WTC11 (cell line): ENCODE results near the gene BCAM. TPM values are rescaled to one million over a fixed set of nuclear protein-coding genes. Genes with fewer than 3 reads are reported as not detected.

ENCODE experiments used
- ATAC-seq: fragments of 200-7000 bp; cut with Tn5 transposase; 2 replicates; pipeline ENCODE4 v1.10.0; 2021; ENCODE audit warnings: mild to moderate bottlenecking, moderate library complexity
- CTCF ChIA-PET: fragments of 300-600 bp; sonication (Branson Sonifier 250); formaldehyde crosslinking; loops from one replicate; lab custom pipeline; 2021; ENCODE audit warnings: antibody characterized with exemption; lab: Charles Lee
- POLR2A ChIA-PET: fragments of 350-600 bp; sonication (Branson Sonifier 250); formaldehyde crosslinking; loops from one replicate; lab custom pipeline; 2021; ENCODE audit warnings: antibody characterized with exemption; lab: Charles Lee
- DNase-seq: peaks from one replicate; pipeline ENCODE4 v3.0.0; 2021; ENCODE audit warnings: low spot score
- H3K27ac Mint-ChIP-seq: 2 replicates; pipeline ENCODE4 v1.8.0; 2021; ENCODE audit warnings: mixed read lengths
- H3K27me3 Mint-ChIP-seq: 2 replicates; pipeline ENCODE4 v1.8.0; 2021; ENCODE audit warnings: low read depth, mild to moderate bottlenecking, moderate library complexity, mixed read lengths
- H3K36me3 Mint-ChIP-seq: 2 replicates; pipeline ENCODE4 v1.8.0; 2021; ENCODE audit warnings: mixed read lengths
- H3K4me1 Mint-ChIP-seq: 2 replicates; pipeline ENCODE4 v1.8.0; 2022; ENCODE audit warnings: mixed read lengths
- H3K4me3 Mint-ChIP-seq: 2 replicates; pipeline ENCODE4 v1.8.0; 2021; ENCODE audit warnings: mild to moderate bottlenecking, moderate library complexity, mixed read lengths
- H3K9me3 Mint-ChIP-seq: 2 replicates; pipeline ENCODE4 v1.8.0; 2021; ENCODE audit warnings: mixed read lengths
- AR ChIP-seq: fragments of 250-450 bp; sonication (Bioruptor Pico); IDR thresholded peaks from 2 replicates; pipeline ENCODE4 v1.9.0; 2021; ENCODE audit warnings: mild to moderate bottlenecking
- ATF2 ChIP-seq: sonication (generic); formaldehyde crosslinking; IDR thresholded peaks from 2 replicates; pipeline ENCODE4 v1.8.1; 2022; ENCODE audit warnings: low read depth, missing genetic modification reagents, borderline replicate concordance
- CTCF ChIP-seq: fragments of 200-600 bp; IDR thresholded peaks from 2 replicates; pipeline ENCODE4 v1.8.0; 2022; ENCODE audit warnings: antibody characterized with exemption
- GTF2I ChIP-seq: fragments of 250-450 bp; sonication (Bioruptor Pico); conservative IDR thresholded peaks from 2 replicates; pipeline ENCODE4 v1.4.0; 2021; ENCODE audit warnings: mild to moderate bottlenecking
- IRF2 ChIP-seq: sonication (generic); formaldehyde crosslinking; IDR thresholded peaks from 2 replicates; pipeline ENCODE4 v1.8.0; 2022; ENCODE audit warnings: low read depth, missing genetic modification reagents, borderline replicate concordance
- JAZF1 ChIP-seq: fragments of 250-450 bp; sonication (Bioruptor Pico); IDR thresholded peaks from 2 replicates; pipeline ENCODE4 v1.9.0; 2021; ENCODE audit warnings: moderate library complexity, mild to moderate bottlenecking, inconsistent platforms
- SMAD4 ChIP-seq: sonication (generic); formaldehyde crosslinking; IDR thresholded peaks from 2 replicates; pipeline ENCODE4 v1.8.0; 2022; ENCODE audit warnings: mild to moderate bottlenecking, missing genetic modification reagents
- SP1 ChIP-seq: sonication (generic); formaldehyde crosslinking; conservative IDR thresholded peaks from 2 replicates; pipeline ENCODE4 v1.8.1; 2022; ENCODE audit warnings: missing genetic modification reagents
- STAT6 ChIP-seq: sonication (generic); formaldehyde crosslinking; conservative IDR thresholded peaks from 2 replicates; pipeline ENCODE4 v1.8.1; 2023; ENCODE audit warnings: mild to moderate bottlenecking, low read depth, missing genetic modification reagents, moderate library complexity
- TCF7 ChIP-seq: sonication (generic); formaldehyde crosslinking; IDR thresholded peaks from 2 replicates; pipeline ENCODE4 v1.8.0; 2022; ENCODE audit warnings: mild to moderate bottlenecking, low read depth, missing genetic modification reagents, moderate library complexity
- TEAD4 ChIP-seq: sonication (generic); formaldehyde crosslinking; IDR thresholded peaks from 2 replicates; pipeline ENCODE4 v1.8.0; 2022; ENCODE audit warnings: mild to moderate bottlenecking, missing genetic modification reagents
- USF1 ChIP-seq: sonication (generic); formaldehyde crosslinking; IDR thresholded peaks from 2 replicates; pipeline ENCODE4 v1.8.0; 2022; ENCODE audit warnings: mild to moderate bottlenecking, missing genetic modification reagents
- USF2 ChIP-seq: sonication (generic); formaldehyde crosslinking; IDR thresholded peaks from 2 replicates; pipeline ENCODE4 v1.8.1; 2023; ENCODE audit warnings: mild to moderate bottlenecking, missing genetic modification reagents, moderate library complexity
- ZMAT4 ChIP-seq: fragments of 250-450 bp; sonication (Bioruptor Pico); IDR thresholded peaks from 2 replicates; pipeline ENCODE4 v1.9.0; 2021; ENCODE audit warnings: mild to moderate bottlenecking
- ZNF121 ChIP-seq: sonication (generic); formaldehyde crosslinking; IDR thresholded peaks from 2 replicates; pipeline ENCODE4 v1.8.0; 2023; ENCODE audit warnings: missing genetic modification reagents
- ZNF423 ChIP-seq: fragments of 250-450 bp; sonication (Bioruptor Pico); IDR thresholded peaks from 2 replicates; pipeline ENCODE4 v2.1.2; 2022; ENCODE audit warnings: mild to moderate bottlenecking, moderate library complexity
- ZNF671 ChIP-seq: fragments of 250-450 bp; sonication (Bioruptor Pico); IDR thresholded peaks from 2 replicates; pipeline ENCODE4 v1.8.0; 2021; ENCODE audit warnings: mild to moderate bottlenecking
- total RNA-seq: library from RNA; stranded (reverse); gene quantifications from 3 replicates; pipeline ENCODE4 v1.2.3, GENCODE V29; 2021

Gene BCAM
- total RNA-seq, 1 experiment from 2014 or later = 73.1 TPM

- H3K4me3 Mint-ChIP-seq = no peak overlapping the region
- no peak for TF ChIP-seq TCF7
- no peak for TF ChIP-seq ATF2 (CRISPR knock-in tag)
- no peak for TF ChIP-seq SMAD4
- 0 out of 2 replicates have a peak, but pooled peaks have one; percentile 42 for TF ChIP-seq ZNF121
- POLR2A ChIA-PET = no interaction called here
These were observed 43.0 kb upstream of the BCAM start for GRCh38 chr19:44765949-44766335.

GRCh38 chr19:44767295-44768180 is 41.4 kb upstream of the BCAM start:
- ATAC-seq = no peak
- Mint-ChIP-seq H3K27me3 (peaks cover 39% of the 10 kb centered on the region), H3K27ac (no peak overlapping the region), H3K36me3 (peaks cover 4% of the 10 kb centered on the region; the same call in 1 of the 2 replicates), H3K4me3 (no peak overlapping the region), H3K4me1 (peaks cover 6% of the 10 kb centered on the region), H3K9me3 (peaks cover 12% of the 10 kb centered on the region)
- DNase-seq = no peak
- POLR2A ChIA-PET = interaction anchor here (1.5 kb wide), 1 partner anchor 44 kb away, joined by 4 read pairs; no protein-coding TSS in a partner anchor
- CTCF ChIA-PET = interaction anchor here (0.7 to 2.8 kb wide), 6 partner anchors 10 to 78 kb away, joined by 3 to 25 read pairs (median 4); no protein-coding TSS in a partner anchor
- TF ChIP-seq GTF2I (CRISPR knock-in tag) = 0 out of 2 replicates have a peak, but pooled peaks have one; percentile 26
- TF ChIP-seq TEAD4 (CRISPR knock-in tag) = no peak
- no peak for TF ChIP-seq USF1 (CRISPR knock-in tag)
- no peak for TF ChIP-seq ZNF121
- TF ChIP-seq ZMAT4 = no peak

More at GRCh38 chr19:44765949-44766335, 43.0 kb upstream of the BCAM start:
- H3K4me1 Mint-ChIP-seq = peaks cover 3% of the 10 kb centered on the region
- ATAC-seq (no peak), DNase-seq (no peak)
- H3K36me3 Mint-ChIP-seq = peaks cover 4% of the 10 kb centered on the region; the same call in 1 of the 2 replicates
- H3K9me3 Mint-ChIP-seq = peaks cover 12% of the 10 kb centered on the region
- CTCF ChIA-PET = interaction anchor here (0.6 to 2.8 kb wide), 4 partner anchors 38 to 483 kb away, joined by 3 to 25 read pairs (median 3); no protein-coding TSS in a partner anchor
- H3K27me3 Mint-ChIP-seq = peaks cover 39% of the 10 kb centered on the region
- H3K27ac Mint-ChIP-seq = no peak overlapping the region

- peak; percentile 100 for ATAC-seq
- Mint-ChIP-seq H3K36me3 (peaks cover 4% of the 10 kb centered on the region; the same call in 1 of the 2 replicates), H3K27ac (0 out of 2 replicates have a peak overlapping the region, but pooled peaks have one; percentile 60), H3K4me1 (peaks cover 6% of the 10 kb centered on the region), H3K9me3 (peaks cover 12% of the 10 kb centered on the region), H3K27me3 (peaks cover 36% of the 10 kb centered on the region), H3K4me3 (no peak overlapping the region; the same call in 1 of the 2 replicates)
- peak; percentile 99 for DNase-seq
- ChIA-PET CTCF (interaction anchor here (0.5 to 9.8 kb wide), 62 partner anchors 8 to 1338 kb away, joined by 3 to 548 read pairs (median 6); partner anchors contain the start of genes BCL3, CEACAM16, NECTIN2 and PVR), POLR2A (interaction anchor here (0.5 to 2.2 kb wide), 12 partner anchors 13 to 164 kb away, joined by 3 to 11 read pairs (median 4); partner anchors contain the start of genes BCAM and BCL3)
- TF ChIP-seq SP1 (CRISPR knock-in tag) = peak; percentile 59; the same call in 1 of the 2 replicates
- TF ChIP-seq GTF2I (CRISPR knock-in tag) = no peak
- peak; percentile 82 for TF ChIP-seq CTCF
- no peak for TF ChIP-seq ZNF671
- no peak for TF ChIP-seq IRF2 (CRISPR knock-in tag)
- no peak for TF ChIP-seq AR (CRISPR knock-in tag)
- no peak for TF ChIP-seq USF2
- no peak for TF ChIP-seq JAZF1 (CRISPR knock-in tag)
- no peak for TF ChIP-seq ZNF423 (CRISPR knock-in tag)
- TF ChIP-seq STAT6 (CRISPR knock-in tag) = no peak
These were observed 38.2 kb upstream of the BCAM start for GRCh38 chr19:44770550-44771257.
